ENCODE measurements around the gene PTPRA. TPM values are rescaled to one million over a fixed set of nuclear protein-coding genes. Genes with fewer than 3 reads are reported as not detected.
"Not testable (repeated sequence)": the region's sequence is repeated elsewhere in the genome, so short reads cannot be mapped to it uniquely, and the experiment has no call there.

The PTPRA gene
- total RNA-seq, 2 donors from 2014 or later, result 52.4 to 58.7 TPM

- H3K36me3 Mint-ChIP-seq (ENCODE audit: low read depth), result peaks cover 2% of the 10 kb centered on the region
- H3K4me1 ChIP-seq (ENCODE audit: control insufficient read depth, insufficient read depth, low read length), result no peaks in the 10 kb centered on the region
- no peak for TF ChIP-seq CTCF (conservative IDR thresholded peaks at IDR 0.05)
- no peak overlapping the region for H3K4me3 Mint-ChIP-seq
- no peaks in the 10 kb centered on the region for H3K9me3 ChIP-seq (ENCODE audit: control insufficient read depth, low read length)
- whole genome bisulfite sequencing, 2 experiments (ENCODE audit: insufficient coverage in 1 of 2, insufficient read length in 1 of 2), result 82 to 90% methylated on average over 4 to 5 of the region's 6 CpGs
- peaks cover 45% of the 10 kb centered on the region for H3K27me3 Mint-ChIP-seq (ENCODE audit: insufficient read depth)
- no peak for DNase-seq
- H3K4me1 Mint-ChIP-seq, result peaks cover 3% of the 10 kb centered on the region
- peaks cover 39% of the 10 kb centered on the region for H3K27me3 ChIP-seq (ENCODE audit: control insufficient read depth, insufficient read depth, low read length, poor library complexity, severe bottlenecking)
- no peak overlapping the region for H3K27ac Mint-ChIP-seq
- no peaks in the 10 kb centered on the region for H3K9me3 Mint-ChIP-seq
- no peak overlapping the region for H3K4me3 ChIP-seq (ENCODE audit: low read length)
- H3K36me3 ChIP-seq (ENCODE audit: control insufficient read depth, insufficient read depth, low read length), result no peaks in the 10 kb centered on the region
- no peak overlapping the region for H3K27ac ChIP-seq (ENCODE audit: low read depth, low read length)
- H3K9ac ChIP-seq (ENCODE audit: extremely low read depth, low read length, poor library complexity, severe bottlenecking), result no peak overlapping the region
Measured at GRCh38 chr20:2829376-2829775, 43.9 kb upstream of the PTPRA start.

- not testable (repeated sequence) for H3K9me3 Mint-ChIP-seq; H3K4me3 ChIP-seq (ENCODE audit: low read length); H3K9me3 ChIP-seq (ENCODE audit: control insufficient read depth, low read length); H3K4me3 Mint-ChIP-seq; H3K27ac ChIP-seq (ENCODE audit: low read depth, low read length); H3K36me3 ChIP-seq (ENCODE audit: control insufficient read depth, insufficient read depth, low read length); H3K27ac Mint-ChIP-seq; H3K4me1 Mint-ChIP-seq; H3K9ac ChIP-seq (ENCODE audit: extremely low read depth, low read length, poor library complexity, severe bottlenecking); H3K4me1 ChIP-seq (ENCODE audit: control insufficient read depth, insufficient read depth, low read length); DNase-seq
- Mint-ChIP-seq H3K27me3 (ENCODE audit: insufficient read depth) (peaks cover 39% of the 10 kb centered on the region), H3K36me3 (ENCODE audit: low read depth) (peaks cover 12% of the 10 kb centered on the region)
- 92 to 94% methylated on average over 4 to 7 of the region's 7 CpGs for WGBS, 2 experiments (ENCODE audit: insufficient coverage in 1 of 2, insufficient read length in 1 of 2)
- H3K27me3 ChIP-seq (ENCODE audit: control insufficient read depth, insufficient read depth, low read length, poor library complexity, severe bottlenecking), result peaks cover 32% of the 10 kb centered on the region
Measured at GRCh38 chr20:2831206-2831605, 42.1 kb upstream of the PTPRA start.

GRCh38 chr20:2833761-2834160, 39.5 kb upstream of the PTPRA start:
- Histone ChIP-seq H3K36me3 (ENCODE audit: control insufficient read depth, insufficient read depth, low read length) (peaks cover 5% of the 10 kb centered on the region), H3K4me1 (ENCODE audit: control insufficient read depth, insufficient read depth, low read length) (no peaks in the 10 kb centered on the region), H3K9ac (ENCODE audit: extremely low read depth, low read length, poor library complexity, severe bottlenecking) (no peak overlapping the region), H3K4me3 (ENCODE audit: low read length) (no peak overlapping the region), H3K9me3 (ENCODE audit: control insufficient read depth, low read length) (no peaks in the 10 kb centered on the region), H3K27ac (ENCODE audit: low read depth, low read length) (no peak overlapping the region), H3K27me3 (ENCODE audit: control insufficient read depth, insufficient read depth, low read length, poor library complexity, severe bottlenecking) (peaks cover 6% of the 10 kb centered on the region)
- Mint-ChIP-seq H3K4me1 (no peaks in the 10 kb centered on the region), H3K36me3 (ENCODE audit: low read depth) (peaks cover 34% of the 10 kb centered on the region), H3K9me3 (no peaks in the 10 kb centered on the region), H3K27me3 (ENCODE audit: insufficient read depth) (peaks cover 16% of the 10 kb centered on the region), H3K4me3 (no peak overlapping the region), H3K27ac (no peak overlapping the region)
- no peak for TF ChIP-seq CTCF (conservative IDR thresholded peaks at IDR 0.05)
- WGBS, 2 experiments (ENCODE audit: insufficient coverage in 1 of 2, insufficient read length in 1 of 2), result 97% methylated on average over 1 of the region's 1 CpG; no CpG with 5 or more reads in 1 of the 2 experiments
- DNase-seq, result no peak

All from endodermal cell (in vitro differentiated cells).